ENCODE measurements around the gene NLRP6. TPM values are rescaled to one million over a fixed set of nuclear protein-coding genes. Genes with fewer than 3 reads are reported as not detected.
"Not testable (repeated sequence)": the region's sequence is repeated elsewhere in the genome, so short reads cannot be mapped to it uniquely, and the experiment has no call there.

NLRP6 gene
- total RNA-seq, 2 experiments from 2014 or later = 32.1 to 34.0 TPM

DNA sequence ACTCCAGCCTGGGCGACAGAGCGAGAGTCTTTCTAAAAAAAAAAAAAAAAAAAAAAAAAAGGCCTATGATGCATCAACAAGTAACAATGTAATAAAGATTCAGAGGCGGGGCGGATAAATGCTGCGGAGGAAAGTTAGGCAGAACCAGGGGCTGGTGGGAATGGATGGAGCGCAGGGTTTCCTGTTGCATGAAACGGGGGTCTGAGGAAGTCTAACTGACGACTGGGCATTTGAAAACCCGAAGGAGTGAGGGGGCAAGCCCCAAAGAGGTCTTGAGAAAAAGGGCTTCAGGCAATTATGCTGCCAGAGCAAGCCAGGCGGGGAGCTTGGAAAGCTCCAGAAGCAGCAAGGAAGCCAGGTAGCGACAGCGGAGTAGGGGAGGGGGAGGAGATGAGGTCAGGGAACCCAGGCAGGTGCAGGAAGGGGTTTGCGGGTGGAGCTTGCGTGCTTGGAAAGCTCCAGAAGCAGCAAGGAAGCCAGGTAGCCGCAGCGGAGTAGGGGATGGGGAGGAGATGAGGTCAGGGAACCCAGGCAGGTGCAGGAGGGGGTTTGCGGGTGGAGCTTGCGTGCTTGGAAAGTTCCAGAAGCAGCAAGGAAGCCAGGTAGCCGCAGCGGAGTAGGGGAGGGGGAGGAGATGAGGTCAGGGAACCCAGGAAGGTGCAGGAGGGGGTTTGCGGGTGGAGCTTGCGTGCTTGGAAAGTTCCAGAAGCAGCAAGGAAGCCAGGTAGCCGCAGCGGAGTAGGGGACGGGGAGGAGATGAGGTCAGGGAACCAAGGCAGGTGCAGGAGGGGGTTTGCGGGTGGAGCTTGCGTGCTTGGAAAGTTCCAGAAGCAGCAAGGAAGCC is 9.0 kb downstream of the NLRP6 start:
- not testable (repeated sequence) for H3K9me3 Mint-ChIP-seq; ATAC-seq (ENCODE audit: low read depth); H3K27me3 Mint-ChIP-seq
- POLR2A ChIA-PET = interaction anchor here (0.6 to 16.3 kb wide), 23 partner anchors 7 to 219 kb away, joined by 3 to 336 read pairs (median 5); partner anchors contain the start of genes BET1L, IFITM1, IFITM2 and IFITM5
- peak; percentile 80 for DNase-seq
- Mint-ChIP-seq H3K4me3 (peak overlapping the region; percentile 90), H3K4me1 (peaks cover 38% of the 10 kb centered on the region), H3K36me3 (peaks cover 54% of the 10 kb centered on the region), H3K27ac (peak overlapping the region; percentile 98)

DNA sequence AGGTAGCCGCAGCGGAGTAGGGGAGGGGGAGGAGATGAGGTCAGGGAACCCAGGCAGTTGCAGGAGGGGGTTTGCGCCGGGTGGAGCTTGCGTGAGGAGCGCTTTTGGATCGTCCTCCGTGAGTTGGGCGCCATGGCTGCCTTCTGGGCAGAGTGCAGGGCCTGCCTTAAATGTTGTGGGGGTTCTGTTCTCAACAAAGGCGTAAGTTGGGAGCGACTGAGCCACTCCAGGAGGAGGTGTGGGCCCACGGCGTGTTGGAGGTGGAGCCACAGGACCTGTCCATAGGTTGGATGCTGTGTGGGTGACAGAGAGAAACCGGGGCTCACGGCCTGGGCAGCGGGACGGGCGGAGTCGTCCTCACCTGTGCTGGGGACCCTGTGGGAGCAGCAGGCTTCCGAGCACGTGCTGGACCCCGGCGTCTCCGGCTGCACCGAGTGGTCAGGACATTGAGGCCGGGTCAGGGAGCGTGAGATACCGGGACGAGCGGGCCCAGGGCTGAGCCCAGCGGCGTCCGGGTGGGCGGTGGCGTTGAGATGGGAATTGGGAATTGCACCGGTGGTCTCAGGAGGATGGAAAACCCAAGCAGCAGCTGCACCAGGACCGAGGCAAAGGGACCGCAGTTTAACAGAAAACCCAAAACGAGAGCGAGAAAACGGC is 9.7 kb downstream of the NLRP6 start:
- Mint-ChIP-seq H3K27me3 (no peaks in the 10 kb centered on the region), H3K27ac (peak overlapping the region; percentile 98), H3K4me1 (peaks cover 36% of the 10 kb centered on the region), H3K9me3 (no peaks in the 10 kb centered on the region), H3K4me3 (peak overlapping the region; percentile 90), H3K36me3 (peaks cover 51% of the 10 kb centered on the region)
- POLR2A ChIA-PET = interaction anchor here (0.6 to 16.3 kb wide), 24 partner anchors 7 to 219 kb away, joined by 3 to 336 read pairs (median 4); partner anchors contain the start of genes BET1L, IFITM1, IFITM2 and IFITM5
- peak; percentile 43 for ATAC-seq (ENCODE audit: low read depth)
- DNase-seq = peak; percentile 78

DNA sequence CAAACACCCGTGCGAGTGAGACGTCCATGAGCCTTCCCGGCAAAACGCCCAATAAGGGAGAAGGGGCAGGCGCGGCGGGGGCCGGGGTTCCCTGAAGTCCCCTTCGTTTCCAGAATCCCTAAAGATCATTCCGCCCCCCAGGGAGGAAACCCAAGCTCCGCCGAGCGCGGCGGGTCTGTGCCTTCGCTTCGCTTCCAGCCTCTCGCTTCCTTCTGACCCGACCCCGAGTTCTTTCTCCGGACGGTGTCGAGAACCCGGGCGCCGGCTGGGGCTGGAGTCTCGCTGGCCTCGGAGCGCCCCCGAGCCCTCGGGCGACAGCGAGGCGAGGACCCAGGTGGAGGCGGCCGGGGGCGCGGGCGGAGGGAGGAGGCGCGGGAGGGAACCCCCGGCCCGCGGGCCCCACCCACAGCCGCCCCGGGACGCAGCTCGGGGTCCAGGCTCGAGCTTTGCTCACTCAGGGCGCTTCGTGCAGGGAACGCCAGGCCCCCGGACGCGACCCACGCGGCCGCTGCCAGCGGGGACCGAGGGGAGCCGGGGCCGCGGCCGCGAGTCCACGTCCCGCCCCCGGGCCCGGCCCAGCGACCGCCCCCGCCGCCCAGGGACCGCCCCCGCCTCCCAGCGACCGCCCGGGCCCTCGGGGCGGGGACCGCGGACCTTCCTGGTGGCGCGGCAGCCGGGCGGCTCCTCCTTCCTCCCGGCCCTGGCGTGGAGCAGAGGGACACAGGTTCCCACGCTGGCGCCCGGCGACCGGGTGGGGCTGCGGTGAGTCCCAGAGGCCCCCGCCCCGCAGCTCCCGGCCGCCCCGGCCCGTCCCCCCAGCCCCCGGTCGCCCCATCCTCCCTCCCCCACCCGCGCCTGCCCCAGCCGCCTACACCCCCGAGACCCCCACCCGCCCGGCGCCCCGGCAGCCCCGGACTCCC is 10.5 kb downstream of the NLRP6 start, which contains the start of gene PGGHG:
Gene PGGHG (plus strand): TSS at position 649 of the 920 bp plus-strand sequence. CDS start 691 bp downstream, outside the sequence.
- DNase-seq = peak; percentile 88
- Mint-ChIP-seq H3K4me3 (peak within 1 kb of the TSS; percentile 93), H3K27ac (peak within 1 kb of the TSS; percentile 98), H3K27me3 (no peaks in the 10 kb centered on the region), H3K9me3 (no peaks in the 10 kb centered on the region), H3K36me3 (peaks cover 46% of the 10 kb centered on the region), H3K4me1 (peaks cover 33% of the 10 kb centered on the region)
- POLR2A ChIA-PET = interaction anchor here (0.8 to 16.3 kb wide), 17 partner anchors 9 to 160 kb away, joined by 3 to 336 read pairs (median 27); partner anchors contain the start of genes BET1L, IFITM1, IFITM5 and NLRP6
- ATAC-seq (ENCODE audit: low read depth) = peak; percentile 38

DNA sequence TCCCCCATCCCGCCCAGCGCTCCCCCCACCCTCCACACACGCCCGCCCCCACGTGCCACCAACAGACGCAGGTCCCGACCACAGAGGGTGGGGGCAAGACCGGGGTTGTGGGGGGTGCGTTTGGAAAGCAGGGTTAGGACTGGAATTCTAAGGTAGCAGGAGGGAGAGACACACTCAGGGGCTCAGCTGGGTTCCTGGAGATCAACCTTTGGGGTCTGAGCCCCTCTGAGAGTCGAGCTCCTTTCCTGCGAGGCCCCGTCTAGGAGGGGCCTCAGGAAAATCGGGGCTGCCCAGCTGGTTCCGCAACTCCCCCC is 11.1 kb downstream of the NLRP6 start:
- peak; percentile 0 for ATAC-seq (ENCODE audit: low read depth)
- peak; percentile 65 for DNase-seq

DNA sequence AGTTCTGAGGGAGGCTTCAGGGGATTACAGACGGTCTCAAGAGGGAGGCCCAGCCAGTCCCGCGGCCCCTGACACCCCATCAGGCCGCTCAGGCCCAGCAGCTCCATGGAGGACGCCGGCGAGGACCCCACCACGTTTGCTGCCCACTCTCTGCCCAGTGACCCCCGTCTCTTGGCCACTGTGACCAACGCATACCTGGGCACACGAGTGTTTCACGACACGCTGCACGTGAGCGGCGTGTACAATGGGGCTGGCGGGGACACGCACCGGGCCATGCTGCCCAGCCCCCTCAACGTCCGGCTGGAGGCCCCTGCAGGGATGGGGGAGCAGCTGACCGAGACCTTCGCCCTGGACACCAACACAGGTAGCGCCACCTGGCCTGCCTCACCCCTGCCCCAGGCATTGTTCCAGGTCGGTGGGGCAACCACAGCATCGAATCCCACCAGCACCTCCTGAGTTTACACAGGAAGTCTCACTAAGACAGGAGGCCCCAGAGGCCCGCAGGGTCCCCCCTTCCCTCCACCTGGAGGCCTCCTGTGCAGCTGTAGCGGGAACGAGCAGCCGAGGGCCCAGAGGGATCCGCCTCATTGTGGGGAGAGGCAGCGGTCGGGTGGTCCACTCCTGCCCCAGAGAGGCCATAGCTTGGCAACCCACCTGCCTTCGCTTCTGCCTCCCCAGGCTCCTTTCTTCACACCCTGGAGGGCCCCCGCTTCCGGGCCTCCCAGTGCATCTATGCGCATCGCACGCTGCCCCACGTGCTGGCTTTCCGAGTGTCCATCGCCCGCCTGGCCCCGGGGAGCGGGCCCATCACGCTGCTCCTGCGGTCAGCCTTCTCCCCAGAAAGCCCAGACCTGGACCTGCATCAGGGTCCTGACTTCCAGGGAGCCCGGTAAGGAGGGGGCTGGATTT is 11.8 kb downstream of the NLRP6 start:
- DNase-seq = peak; percentile 70
- peak; percentile 7 for ATAC-seq (ENCODE audit: low read depth)
- peak overlapping the region; percentile 93 for H3K4me3 Mint-ChIP-seq
- H3K36me3 Mint-ChIP-seq = peaks cover 44% of the 10 kb centered on the region
- H3K9me3 Mint-ChIP-seq = no peaks in the 10 kb centered on the region
- POLR2A ChIA-PET = interaction anchor here (0.7 to 16.3 kb wide), 19 partner anchors 10 to 159 kb away, joined by 3 to 336 read pairs (median 25); partner anchors contain the start of genes BET1L, IFITM1, IFITM2 and IFITM5
- peak overlapping the region; percentile 95 for H3K27ac Mint-ChIP-seq
- peaks cover 34% of the 10 kb centered on the region for H3K4me1 Mint-ChIP-seq
- no peaks in the 10 kb centered on the region for H3K27me3 Mint-ChIP-seq

More for the DNA sequence above, 11.1 kb downstream of the NLRP6 start:
- peak overlapping the region; percentile 95 for H3K27ac Mint-ChIP-seq
- H3K4me1 Mint-ChIP-seq = peaks cover 35% of the 10 kb centered on the region
- no peaks in the 10 kb centered on the region for H3K9me3 Mint-ChIP-seq
- H3K4me3 Mint-ChIP-seq = peak overlapping the region; percentile 93
- POLR2A ChIA-PET = interaction anchor here (0.8 to 16.3 kb wide), 13 partner anchors 10 to 159 kb away, joined by 3 to 336 read pairs (median 43); partner anchors contain the start of genes BET1L, IFITM1, IFITM5 and NLRP6
- peaks cover 48% of the 10 kb centered on the region for H3K36me3 Mint-ChIP-seq
- H3K27me3 Mint-ChIP-seq = no peaks in the 10 kb centered on the region

DNA sequence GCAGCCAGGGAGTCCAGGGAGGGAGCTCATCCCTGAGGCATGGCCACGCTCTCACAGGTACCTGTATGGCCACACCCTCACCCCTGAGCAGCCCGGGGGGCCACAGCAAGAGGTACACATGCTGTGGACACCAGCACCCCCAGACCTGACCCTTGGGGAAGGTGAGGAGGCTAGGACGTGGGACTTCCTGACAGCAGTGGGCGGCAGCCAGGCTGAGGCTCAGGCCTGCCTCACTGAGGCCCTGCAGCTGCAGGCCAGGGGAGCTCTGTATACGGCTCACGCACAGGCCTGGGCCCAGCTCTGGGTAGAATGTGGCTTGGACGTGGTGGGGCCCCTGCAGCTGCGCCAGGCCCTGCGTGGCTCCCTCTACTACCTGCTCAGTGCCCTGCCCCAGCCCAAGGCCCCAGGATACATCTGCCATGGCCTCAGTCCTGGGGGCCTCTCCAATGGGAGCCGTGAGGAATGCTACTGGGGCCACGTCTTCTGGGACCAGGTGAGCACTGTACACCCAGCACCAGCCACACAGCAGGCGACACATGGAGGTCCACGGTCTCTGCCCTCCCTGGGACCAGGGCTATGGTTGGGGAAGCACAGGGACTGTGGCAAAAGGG is 12.5 kb downstream of the NLRP6 start:
- DNase-seq = no peak
- Mint-ChIP-seq H3K27me3 (no peaks in the 10 kb centered on the region), H3K4me1 (peaks cover 35% of the 10 kb centered on the region), H3K9me3 (no peaks in the 10 kb centered on the region), H3K4me3 (peak overlapping the region; percentile 93), H3K27ac (peak overlapping the region; percentile 95), H3K36me3 (peaks cover 39% of the 10 kb centered on the region)
- POLR2A ChIA-PET = interaction anchor here (0.7 to 16.3 kb wide), 14 partner anchors 9 to 83 kb away, joined by 3 to 336 read pairs (median 26); partner anchors contain the start of genes BET1L, IFITM1, IFITM2 and IFITM5
- ATAC-seq (ENCODE audit: low read depth) = no peak

DNA sequence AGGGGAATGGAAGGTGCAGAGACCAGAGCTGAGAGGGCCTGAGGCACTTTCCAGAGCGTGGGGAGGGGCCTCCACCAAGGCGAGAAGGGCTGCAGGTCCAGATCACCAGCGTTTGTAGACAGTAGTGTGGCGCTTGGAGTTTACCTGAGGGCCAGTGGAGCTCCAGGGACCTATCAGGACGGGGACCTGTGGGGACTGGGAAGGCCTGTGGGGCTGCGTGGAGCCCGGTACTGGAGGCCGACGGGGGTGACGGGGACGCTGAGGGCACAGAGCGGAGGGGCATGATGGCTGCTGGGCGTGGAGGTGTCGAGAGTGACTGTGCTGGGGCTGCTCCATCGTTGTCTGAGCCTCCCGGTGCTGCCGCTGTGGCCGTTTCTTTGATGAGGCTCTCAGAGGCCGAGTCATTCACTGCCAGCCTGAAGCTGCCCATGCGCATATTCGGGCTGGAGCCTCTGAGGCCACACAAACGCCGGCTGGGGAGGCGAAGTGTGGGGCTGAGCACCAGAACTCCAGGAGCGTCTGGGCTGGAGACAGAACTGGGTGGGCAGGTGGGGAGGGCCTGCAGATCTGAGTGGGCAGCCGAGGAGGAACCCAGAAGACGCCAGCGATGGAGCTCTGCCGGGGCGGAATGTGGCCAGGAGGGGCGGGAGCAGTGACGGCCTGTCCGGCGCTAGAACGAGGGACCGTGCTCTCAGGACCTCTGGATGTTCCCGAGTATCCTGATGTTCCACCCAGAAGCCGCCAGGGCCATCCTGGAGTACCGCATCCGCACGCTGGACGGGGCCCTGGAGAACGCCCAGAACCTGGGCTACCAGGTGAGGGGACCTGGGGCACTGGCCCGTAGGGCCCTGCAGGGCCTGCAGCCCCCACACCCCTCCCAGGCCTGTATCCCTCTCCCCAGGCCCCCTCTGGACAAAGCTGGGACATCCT is 13.3 kb downstream of the NLRP6 start:
- Mint-ChIP-seq H3K9me3 (no peaks in the 10 kb centered on the region), H3K36me3 (peaks cover 38% of the 10 kb centered on the region), H3K4me3 (peak overlapping the region; percentile 93), H3K27me3 (no peaks in the 10 kb centered on the region), H3K4me1 (peaks cover 33% of the 10 kb centered on the region), H3K27ac (peak overlapping the region; percentile 95)
- ATAC-seq (ENCODE audit: low read depth) (no peak), DNase-seq (peak; percentile 34)
- POLR2A ChIA-PET = interaction anchor here (0.7 to 16.3 kb wide), 10 partner anchors 10 to 84 kb away, joined by 3 to 336 read pairs (median 26); partner anchors contain the start of genes BET1L, IFITM1, NLRP6 and RIC8A

DNA sequence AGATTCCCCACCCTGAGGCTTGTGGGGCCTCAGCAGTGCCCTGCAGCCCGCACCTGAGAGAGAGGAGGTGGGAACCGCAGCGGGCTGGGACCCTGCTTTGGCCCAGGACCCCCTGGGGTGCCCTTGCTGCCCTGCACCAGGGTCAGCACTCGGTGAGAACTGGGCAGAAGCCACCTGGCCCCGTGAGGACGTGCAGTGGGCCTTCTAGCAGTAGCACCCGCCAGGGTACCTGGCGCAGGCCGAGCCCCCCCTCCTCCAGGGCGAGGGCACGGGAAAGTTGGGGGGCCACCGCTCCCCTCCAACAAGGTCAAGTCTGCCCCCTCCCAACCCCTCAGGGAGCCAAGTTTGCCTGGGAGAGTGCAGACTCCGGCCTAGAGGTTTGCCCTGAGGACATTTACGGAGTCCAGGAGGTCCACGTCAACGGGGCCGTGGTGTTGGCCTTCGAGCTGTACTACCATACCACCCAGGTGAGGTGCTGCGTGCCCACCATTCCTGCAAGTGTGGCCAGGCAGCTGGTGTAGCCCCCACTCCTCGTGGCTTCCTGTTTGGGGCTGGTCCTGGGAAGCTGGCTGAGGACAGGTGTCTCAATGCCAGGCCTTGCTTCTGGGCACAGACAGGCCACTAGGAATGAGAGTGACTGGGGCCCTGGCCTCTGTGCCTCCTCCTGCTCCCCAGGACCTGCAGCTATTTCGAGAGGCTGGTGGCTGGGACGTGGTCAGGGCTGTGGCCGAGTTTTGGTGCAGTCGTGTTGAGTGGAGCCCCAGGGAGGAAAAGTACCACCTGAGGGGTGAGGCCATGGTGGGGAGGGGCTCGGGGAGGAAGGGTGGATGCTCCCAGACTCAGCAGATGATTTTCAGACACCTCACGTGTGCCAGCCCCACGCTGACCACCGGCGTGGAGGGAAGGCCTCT is 14.3 kb downstream of the NLRP6 start:
- Mint-ChIP-seq H3K27me3 (no peaks in the 10 kb centered on the region), H3K27ac (peak overlapping the region; percentile 95), H3K4me1 (peaks cover 35% of the 10 kb centered on the region), H3K36me3 (peaks cover 36% of the 10 kb centered on the region), H3K4me3 (peak overlapping the region; percentile 93), H3K9me3 (no peaks in the 10 kb centered on the region)
- POLR2A ChIA-PET = interaction anchor here (0.7 to 16.3 kb wide), 8 partner anchors 9 to 85 kb away, joined by 3 to 336 read pairs (median 5); partner anchors contain the start of genes BET1L, IFITM2, NLRP6 and RIC8A
- ATAC-seq (ENCODE audit: low read depth) (no peak), DNase-seq (peak; percentile 44)

DNA sequence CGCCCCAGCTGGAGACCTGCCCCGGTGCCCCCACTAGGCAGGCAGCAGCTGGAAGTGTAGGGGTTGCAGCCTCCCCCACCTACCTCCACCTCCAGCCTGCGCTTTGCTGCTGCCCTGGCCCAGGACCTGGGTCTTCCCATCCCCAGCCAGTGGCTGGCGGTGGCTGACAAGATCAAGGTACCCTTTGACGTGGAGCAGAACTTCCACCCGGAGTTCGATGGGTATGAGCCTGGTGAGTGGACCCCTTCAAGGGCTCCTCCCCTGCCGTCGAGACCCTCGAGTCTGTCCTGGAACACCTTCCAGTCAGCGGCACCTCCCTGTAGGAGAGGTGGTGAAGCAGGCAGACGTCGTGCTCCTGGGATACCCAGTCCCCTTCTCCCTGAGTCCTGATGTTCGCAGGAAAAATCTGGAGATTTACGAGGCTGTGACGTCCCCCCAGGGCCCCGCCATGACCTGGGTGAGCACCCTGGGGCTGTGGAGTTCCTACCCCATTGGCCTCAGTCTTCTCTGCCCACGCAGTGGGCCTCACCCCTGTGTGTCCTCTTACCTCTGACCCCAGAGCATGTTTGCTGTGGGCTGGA is 15.2 kb downstream of the NLRP6 start:
- no peaks in the 10 kb centered on the region for H3K27me3 Mint-ChIP-seq
- DNase-seq (peak; percentile 36), ATAC-seq (ENCODE audit: low read depth) (no peak)
- H3K4me3 Mint-ChIP-seq = peak overlapping the region; percentile 28
- H3K4me1 Mint-ChIP-seq = peaks cover 44% of the 10 kb centered on the region
- peaks cover 30% of the 10 kb centered on the region for H3K36me3 Mint-ChIP-seq
- POLR2A ChIA-PET = interaction anchor here (1.1 to 13.4 kb wide), 7 partner anchors 14 to 275 kb away, joined by 3 to 264 read pairs (median 4); partner anchors contain the start of genes BET1L, IFITM2, NLRP6 and RIC8A
- H3K9me3 Mint-ChIP-seq = no peaks in the 10 kb centered on the region
- H3K27ac Mint-ChIP-seq = no peak overlapping the region

Measured in activated naive CD8-positive, alpha-beta T cell treated with anti-CD3 and anti-CD28 coated beads, Interleukin-2, amount 10 ng/mL, durations not matched to agents 7 days and 5 days (primary cell).